Activated effector memory CD4-positive, alpha-beta T cell treated with anti-CD3 and anti-CD28 coated beads, Interleukin-2, amount 50 U/mL, for 16 hours (primary cell): Measurements from ENCODE around the gene FAIM2.

Source experiments
- DNase-seq: peaks from one replicate; pipeline ENCODE4 v3.0.0-alpha.2; 2020

Gene FAIM2

DNA sequence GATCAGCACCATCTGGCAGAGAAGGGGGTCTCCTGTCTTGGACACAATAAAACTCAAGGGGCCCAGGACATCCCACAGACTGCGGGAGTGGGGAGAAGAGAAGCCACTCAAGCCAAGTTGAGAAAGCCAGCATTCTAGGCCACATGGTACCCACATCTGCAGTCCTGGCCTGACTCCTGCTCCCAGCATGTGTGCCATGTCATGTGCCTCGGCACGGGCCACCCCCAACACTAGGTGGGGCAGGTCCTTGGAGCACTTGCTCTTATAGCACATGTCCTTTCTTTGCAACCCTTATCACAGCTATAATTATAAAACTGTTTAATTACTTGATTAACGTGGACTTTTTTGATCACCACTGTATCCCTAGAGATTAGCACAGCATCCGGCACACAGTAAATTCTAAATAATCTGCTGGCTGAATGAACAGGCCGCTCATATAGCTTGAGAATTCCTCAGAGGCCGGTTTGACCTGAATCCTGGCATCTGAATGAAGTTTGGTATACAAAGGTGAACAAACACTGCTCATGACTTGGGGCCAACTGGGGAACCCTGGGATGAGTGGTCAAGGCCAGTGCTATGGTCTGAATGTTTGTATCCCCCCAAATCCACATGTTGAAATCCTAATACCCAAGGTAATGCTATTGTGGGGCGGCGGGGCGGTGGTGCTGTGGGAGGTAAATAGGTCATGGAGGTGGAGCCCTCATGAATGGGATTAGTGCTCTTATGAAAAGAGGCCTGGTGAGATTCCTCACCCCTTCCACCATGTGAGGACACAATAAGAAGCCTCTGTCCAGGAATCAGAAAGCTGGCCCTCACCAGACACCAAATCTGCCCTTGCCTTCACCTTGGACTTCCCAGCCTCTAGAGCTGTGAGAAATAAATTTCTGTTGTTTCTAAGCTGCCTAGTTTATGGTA is 82.1 kb downstream of the FAIM2 start:
- DNase-seq = no peak

DNA sequence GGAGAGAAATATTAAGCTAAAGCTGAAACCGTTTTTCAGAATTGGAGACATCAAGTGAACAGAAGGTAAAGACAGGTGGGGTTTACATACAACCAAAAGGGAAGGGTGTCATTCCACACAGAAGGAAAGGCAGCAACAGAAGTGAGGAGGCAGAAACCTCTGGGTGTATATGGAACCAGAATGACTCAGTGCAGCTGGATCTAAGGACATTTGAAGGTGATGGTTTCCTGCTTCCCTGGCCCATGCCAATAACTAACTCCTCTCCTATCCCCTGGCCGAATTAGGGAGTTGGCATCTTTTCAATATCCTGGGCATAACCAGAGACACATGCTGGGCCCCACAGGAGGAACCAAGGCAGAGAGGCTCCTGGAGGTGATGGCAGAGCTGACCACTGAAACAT is 83.9 kb downstream of the FAIM2 start:
- DNase-seq = no peak

DNA sequence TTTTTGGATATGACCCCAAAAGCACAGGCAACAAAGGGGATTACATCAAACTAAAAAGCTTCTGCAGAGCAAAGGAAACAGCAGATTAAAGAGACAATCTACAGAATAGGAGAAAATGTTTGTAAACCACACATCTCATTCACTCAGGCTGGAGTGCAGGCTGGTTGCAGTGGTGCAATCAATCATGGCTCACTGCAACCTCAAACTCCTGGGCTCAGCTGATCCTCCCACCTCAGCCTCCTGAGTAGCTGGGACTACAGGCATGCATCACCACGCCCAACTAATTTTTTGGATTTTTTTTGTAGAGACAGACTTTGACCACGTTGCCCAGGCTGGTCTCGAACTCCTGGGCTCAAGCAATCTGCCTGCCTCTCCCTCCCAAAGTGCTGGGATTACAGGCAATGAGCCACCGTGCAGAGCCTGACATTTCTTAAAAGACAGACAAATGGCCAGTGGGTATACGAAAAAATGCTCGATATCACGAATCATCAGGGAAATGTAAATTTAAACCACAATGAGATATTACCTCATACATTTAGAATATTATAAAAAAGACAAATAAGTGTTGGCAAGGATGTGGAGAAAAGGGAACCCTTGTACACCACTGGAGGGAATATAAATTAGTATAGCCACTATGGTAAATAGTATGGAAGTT is 85.3 kb downstream of the FAIM2 start:
- DNase-seq = no peak
